Body of pancreas (tissue), 4 donors: ENCODE measurements around the gene CTBS. TPM values are rescaled to one million over a fixed set of nuclear protein-coding genes. Genes with fewer than 3 reads are reported as not detected.

ENCODE experiments used
- ATAC-seq: fragments of 150-250 bp; one replicate; pipeline ENCODE4 v1.9.1; 2016
- DNase-seq, 4 donors: peaks; one replicate each; pipeline ENCODE4 v3.0.0-alpha.2; 2019
- H3K27ac ChIP-seq, 4 donors: fragments of 200-600 bp; sonication (generic); 1 replicate in 3 of 4; 2 replicates in 1 of 4; pipeline versions ENCODE4 v1.5.1 to v1.6.1; 2016 to 2019; ENCODE audit warnings: mild to moderate bottlenecking in 1 of 4, mixed read lengths in 1 of 4, moderate library complexity in 1 of 4
- H3K27me3 ChIP-seq, 2 donors: fragments of 200-600 bp; sonication (generic); one replicate each; pipeline ENCODE4 v1.6.0; 2016; ENCODE audit warnings: mild to moderate bottlenecking in 1 of 2
- H3K36me3 ChIP-seq, 2 donors: fragments of 200-600 bp; sonication (generic); replicated peaks in 1 of 2; 2 replicates each; pipeline ENCODE4 v1.5.1; 2016; ENCODE audit warnings: low read depth in 2 of 2; ENCODE audit not compliant: insufficient read depth in 1 of 2
- H3K4me1 ChIP-seq: fragments of 200-600 bp; sonication (generic); one replicate; pipeline ENCODE4 v1.6.0; 2016
- H3K4me3 ChIP-seq, 2 donors: fragments of 200-600 bp; sonication (generic); 1 replicate in 1 of 2; 2 replicates in 1 of 2; pipeline ENCODE4 v1.5.1; 2016 to 2019
- H3K9me3 ChIP-seq, 3 donors: fragments of 200-600 bp; sonication (generic); 1 replicate in 2 of 3; 2 replicates in 1 of 3; pipeline ENCODE4 v1.5.1; 2016
- POLR2A ChIP-seq, 3 donors: fragments of 450-650 bp; IDR thresholded peaks; one replicate each; pipeline ENCODE4 v1.6.1; 2016; ENCODE audit warnings: antibody characterized with exemption in 3 of 3, mild to moderate bottlenecking in 2 of 3
- WGBS, 2 donors: methylation state at CpG; one replicate each; pipeline ENCODE4 v1.1.5; 2017; 5-methylcytosine and 5-hydroxymethylcytosine counted together
- intact Hi-C: fragments of 100-400 bp; cut with DNase I; formaldehyde crosslinking; loops from one replicate; pipeline ENCODE4 v1.15.1; 2023
- total RNA-seq, 2 donors: library from RNA; depleted of rRNA; stranded (reverse); fragments of >200 nt; gene quantifications; one replicate each; pipeline ENCODE4 v1.1.0, GENCODE V29; 2016
- TF ChIP-seq, protein P1 (sequence below), 7 experiments: fragments of 450-650 bp in 4 of 7; fragments of 200-600 bp in 3 of 7; sonication (generic) in 3 of 7; IDR thresholded peaks; one replicate each; pipeline ENCODE4 v1.5.1; 2016 to 2019; ENCODE audit warnings: antibody characterized with exemption in 7 of 7

CTBS gene
- total RNA-seq, 2 donors from 2014 or later = 13.5 to 15.5 TPM

DNA sequence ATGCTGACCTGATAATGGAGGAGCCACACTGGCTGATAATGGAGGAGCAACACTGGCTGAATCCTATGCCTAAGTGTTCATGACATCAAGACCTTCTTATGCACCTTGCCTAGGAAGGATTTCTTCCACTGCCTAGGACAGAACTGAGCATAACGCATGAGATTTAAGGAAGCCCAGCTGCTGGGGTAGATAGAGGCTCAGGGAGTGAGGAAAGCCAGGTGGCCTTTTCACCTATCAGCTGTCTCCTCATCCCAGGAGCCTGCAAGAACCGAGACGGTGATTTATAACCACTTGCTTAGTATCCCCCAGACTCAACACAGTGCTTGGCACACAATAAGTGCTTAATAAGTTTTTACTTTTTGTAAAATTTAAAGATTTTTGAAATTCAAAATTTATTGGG lies 7.4 kb upstream of the CTBS start:
- no peak for TF ChIP-seq POLR2A (IDR thresholded peaks at IDR 0.05)
- TF ChIP-seq, protein P1, sequence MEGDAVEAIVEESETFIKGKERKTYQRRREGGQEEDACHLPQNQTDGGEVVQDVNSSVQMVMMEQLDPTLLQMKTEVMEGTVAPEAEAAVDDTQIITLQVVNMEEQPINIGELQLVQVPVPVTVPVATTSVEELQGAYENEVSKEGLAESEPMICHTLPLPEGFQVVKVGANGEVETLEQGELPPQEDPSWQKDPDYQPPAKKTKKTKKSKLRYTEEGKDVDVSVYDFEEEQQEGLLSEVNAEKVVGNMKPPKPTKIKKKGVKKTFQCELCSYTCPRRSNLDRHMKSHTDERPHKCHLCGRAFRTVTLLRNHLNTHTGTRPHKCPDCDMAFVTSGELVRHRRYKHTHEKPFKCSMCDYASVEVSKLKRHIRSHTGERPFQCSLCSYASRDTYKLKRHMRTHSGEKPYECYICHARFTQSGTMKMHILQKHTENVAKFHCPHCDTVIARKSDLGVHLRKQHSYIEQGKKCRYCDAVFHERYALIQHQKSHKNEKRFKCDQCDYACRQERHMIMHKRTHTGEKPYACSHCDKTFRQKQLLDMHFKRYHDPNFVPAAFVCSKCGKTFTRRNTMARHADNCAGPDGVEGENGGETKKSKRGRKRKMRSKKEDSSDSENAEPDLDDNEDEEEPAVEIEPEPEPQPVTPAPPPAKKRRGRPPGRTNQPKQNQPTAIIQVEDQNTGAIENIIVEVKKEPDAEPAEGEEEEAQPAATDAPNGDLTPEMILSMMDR (IDR thresholded peaks at IDR 0.05) = no peak
- no peak for DNase-seq
- no peaks in the 10 kb centered on the region for H3K27me3 ChIP-seq
- no peak overlapping the region for H3K27ac ChIP-seq
- no peaks in the 10 kb centered on the region for H3K36me3 ChIP-seq
- ATAC-seq = no peak
- no peak overlapping the region for H3K4me3 ChIP-seq
- H3K4me1 ChIP-seq = no peaks in the 10 kb centered on the region
- H3K9me3 ChIP-seq = no peaks in the 10 kb centered on the region
- WGBS, 2 donors = 90 to 92% methylated on average over 3 of the region's 3 CpGs
- intact Hi-C loops = no loop called here

DNA sequence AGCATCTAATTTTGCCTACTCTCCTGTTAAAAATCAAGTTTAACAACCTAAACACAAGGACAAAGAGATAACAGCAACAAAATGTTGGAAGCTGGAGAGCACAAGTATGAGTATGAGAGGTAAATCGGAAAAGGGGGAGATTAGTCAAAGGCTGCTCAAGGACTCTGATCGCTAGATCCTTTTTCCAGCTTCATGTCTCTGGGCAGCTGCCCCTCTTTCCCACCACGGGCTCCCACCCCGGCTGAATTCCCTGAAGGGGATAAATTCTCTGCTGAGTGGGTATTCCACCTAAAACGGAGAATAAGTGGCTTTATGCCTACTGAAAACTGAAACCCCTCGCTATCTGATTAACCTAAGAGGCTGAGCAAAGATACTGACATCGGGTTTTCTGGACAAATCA lies 696 bp upstream of the CTBS start:
- H3K9me3 ChIP-seq = no peaks in the 10 kb centered on the region
- ATAC-seq (no peak), DNase-seq (no peak)
- WGBS, 2 donors = 49 to 51% methylated on average over 7 of the region's 7 CpGs
- peak overlapping the region in 3 of 4 donors; percentile 95 to 99 (median 98) for H3K27ac ChIP-seq
- no peaks in the 10 kb centered on the region for H3K27me3 ChIP-seq
- TF ChIP-seq, protein P1 (IDR thresholded peaks at IDR 0.05) = no peak
- H3K36me3 ChIP-seq = no peaks in the 10 kb centered on the region
- H3K4me1 ChIP-seq = peaks cover 15% of the 10 kb centered on the region
- peak overlapping the region in 1 of 2 donors; percentile 14 for H3K4me3 ChIP-seq
- intact Hi-C loops = no loop called here

DNA sequence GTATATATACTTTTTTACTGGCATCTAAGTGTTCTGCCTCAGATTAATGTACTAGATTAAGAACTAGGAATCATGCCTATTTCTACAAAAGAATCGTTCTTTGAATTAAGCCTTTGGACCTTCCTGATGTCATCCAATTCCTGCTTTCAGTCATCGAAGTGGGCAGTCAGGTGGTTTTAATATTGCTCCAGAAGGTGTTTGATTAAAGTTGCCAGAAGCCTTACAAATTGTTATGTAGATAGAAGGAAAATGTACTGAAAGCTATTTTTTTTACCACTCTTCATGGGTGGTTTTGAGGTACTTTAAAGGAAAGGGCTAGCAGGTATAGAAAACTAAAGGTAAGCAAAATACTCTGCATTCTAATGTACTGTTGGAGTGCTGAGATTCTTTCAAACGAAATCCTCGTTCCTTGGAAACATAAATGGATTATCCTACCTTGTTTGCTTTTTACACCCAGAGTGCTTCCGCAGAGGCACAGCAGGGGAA lies 716 bp downstream of the CTBS start:
- Histone ChIP-seq H3K4me3 (peak overlapping the region in 1 of 2 donors; percentile 36), H3K36me3 (no peaks in the 10 kb centered on the region), H3K27ac (peak overlapping the region; percentile 91 to 99 (median 96)), H3K4me1 (peaks cover 15% of the 10 kb centered on the region), H3K27me3 (no peaks in the 10 kb centered on the region), H3K9me3 (no peaks in the 10 kb centered on the region)
- intact Hi-C loops = no loop called here
- TF ChIP-seq, protein P1 (IDR thresholded peaks at IDR 0.05) = no peak
- TF ChIP-seq POLR2A (IDR thresholded peaks at IDR 0.05) = no peak
- 1 to 7% methylated on average over 5 of the region's 5 CpGs for WGBS, 2 donors
- ATAC-seq (no peak), DNase-seq (no peak)

DNA sequence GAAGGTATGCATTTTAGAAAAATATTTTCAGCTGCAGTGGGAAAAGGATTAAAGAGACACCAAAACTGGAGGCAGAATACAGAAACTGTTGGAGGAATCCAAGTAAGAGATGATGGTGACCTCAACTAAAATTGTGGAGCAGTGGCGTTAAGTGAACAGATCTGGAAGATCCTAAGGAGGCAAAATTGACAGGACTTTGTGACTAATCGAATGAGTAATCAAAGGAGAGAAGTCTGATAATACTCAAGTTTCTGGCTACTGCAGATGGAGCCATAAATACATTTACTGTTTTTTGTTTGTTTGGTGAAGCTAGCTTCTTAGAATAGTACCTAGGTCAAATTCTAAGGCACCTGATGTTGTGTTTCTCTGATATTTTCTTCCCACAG lies 3.1 kb downstream of the CTBS start:
- DNase-seq (no peak), ATAC-seq (no peak)
- no peak overlapping the region for H3K27ac ChIP-seq
- WGBS, 2 donors = 69 to 77% methylated on average over 2 of the region's 2 CpGs
- H3K4me1 ChIP-seq = peaks cover 15% of the 10 kb centered on the region
- H3K4me3 ChIP-seq = no peak overlapping the region
- no peak for TF ChIP-seq POLR2A (IDR thresholded peaks at IDR 0.05)
- TF ChIP-seq, protein P1 (IDR thresholded peaks at IDR 0.05) = no peak
- no peaks in the 10 kb centered on the region for H3K36me3 ChIP-seq
- intact Hi-C loops = no loop called here
- H3K27me3 ChIP-seq = no peaks in the 10 kb centered on the region
- no peaks in the 10 kb centered on the region for H3K9me3 ChIP-seq

DNA sequence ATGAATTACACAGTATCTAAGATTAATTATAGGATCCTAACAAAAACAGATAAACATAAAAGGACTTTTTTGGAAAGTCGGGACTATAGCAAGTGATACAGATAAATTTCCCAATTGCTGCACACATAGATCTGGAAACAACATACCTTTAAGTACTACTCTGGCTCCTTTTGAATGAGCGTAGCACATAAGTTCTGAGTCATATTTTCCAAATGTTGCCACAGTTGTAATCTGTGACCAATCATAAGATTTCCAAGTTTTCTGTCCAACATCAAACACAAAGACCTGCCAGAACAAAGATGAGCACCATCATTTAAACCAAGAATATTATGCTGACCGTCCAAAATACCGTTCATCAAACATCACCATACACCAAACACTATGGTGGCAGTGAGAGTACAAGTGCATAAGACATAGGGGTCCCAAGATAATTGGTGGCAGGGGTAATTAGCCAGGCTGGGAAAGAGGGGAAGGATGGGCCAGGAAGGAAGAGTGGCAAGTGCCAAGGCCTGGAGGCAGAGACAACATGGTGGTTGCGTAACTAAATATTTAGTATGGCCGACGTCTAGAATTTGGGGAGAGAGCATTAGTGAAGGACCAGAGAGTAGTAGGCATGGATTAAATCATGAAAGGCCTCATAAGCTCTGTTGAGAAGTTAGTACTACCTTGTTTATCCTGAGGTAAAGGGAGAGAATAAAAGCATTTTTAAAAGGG lies 3.6 kb downstream of the CTBS start:
- TF ChIP-seq POLR2A (IDR thresholded peaks at IDR 0.05) = no peak
- TF ChIP-seq, protein P1 (IDR thresholded peaks at IDR 0.05) = no peak
- Histone ChIP-seq H3K4me3 (no peak overlapping the region), H3K9me3 (no peaks in the 10 kb centered on the region), H3K36me3 (no peaks in the 10 kb centered on the region), H3K27ac (no peak overlapping the region), H3K4me1 (peaks cover 15% of the 10 kb centered on the region), H3K27me3 (no peaks in the 10 kb centered on the region)
- intact Hi-C loops = no loop called here
- ATAC-seq = no peak
- 82 to 90% methylated on average over 7 of the region's 7 CpGs for WGBS, 2 donors
- DNase-seq = no peak
